HCT116 (cell line): ENCODE measurements around the gene FER.

Source experiments
- CBX3 ChIP-seq: IDR thresholded peaks from 2 replicates; pipeline ENCODE4 v1.6.1; 2012; ENCODE audit warnings: low read depth
- CTCF ChIP-seq, 3 experiments: fragments of 200-600 bp in 1 of 3; sonication (generic) in 1 of 3; IDR thresholded peaks in 2 of 3; conservative IDR thresholded peaks in 1 of 3; 2 replicates each; pipeline ENCODE4 v1.5.1; 2012 to 2017; ENCODE audit warnings: low read depth in 2 of 3, low read length in 2 of 3, antibody characterized with exemption in 1 of 3, borderline replicate concordance in 1 of 3, control low read depth in 1 of 3, mild to moderate bottlenecking in 1 of 3, mixed read lengths in 1 of 3, mixed run types in 1 of 3, moderate library complexity in 1 of 3; ENCODE audit not compliant: insufficient read depth in 1 of 3
- POLR2A ChIP-seq: IDR thresholded peaks from 2 replicates; pipeline ENCODE4 v1.7.0; 2011; ENCODE audit warnings: borderline replicate concordance; ENCODE audit not compliant: insufficient read depth, insufficient read length; ENCODE audit errors: extremely low read depth
- POLR2AphosphoS5 ChIP-seq: IDR thresholded peaks from 2 replicates; pipeline ENCODE4 v1.6.1; 2011; ENCODE audit warnings: mild to moderate bottlenecking, low read depth, low read length, moderate library complexity
- SP1 ChIP-seq: IDR thresholded peaks from 2 replicates; pipeline ENCODE4 v1.6.1; 2012; ENCODE audit warnings: low read depth
- SRF ChIP-seq: IDR thresholded peaks from 2 replicates; pipeline ENCODE4 v1.6.1; 2012; ENCODE audit warnings: low read depth

GRCh38 chr5:109199799-109200620 lies 452.3 kb downstream of the FER start:
- TF ChIP-seq SRF: no peak
- no peak for TF ChIP-seq SP1
- no peak for TF ChIP-seq POLR2AphosphoS5
- TF ChIP-seq CTCF (IDR thresholded peaks at IDR 0.05 in 2 of 3, conservative IDR thresholded peaks at IDR 0.05 in 1 of 3; ENCODE audit: borderline replicate concordance in 1 of 3, insufficient read depth in 1 of 3, low read depth in 2 of 3, low read length in 2 of 3): no peak
- no peak for TF ChIP-seq POLR2A
- no peak for TF ChIP-seq CBX3
